ENCODE measurements around the gene CMIP. TPM values are rescaled to one million over a fixed set of nuclear protein-coding genes. Genes with fewer than 3 reads are reported as not detected.

Gene CMIP
- total RNA-seq, 1 experiment from 2014 or later = 48.2 TPM

DNA sequence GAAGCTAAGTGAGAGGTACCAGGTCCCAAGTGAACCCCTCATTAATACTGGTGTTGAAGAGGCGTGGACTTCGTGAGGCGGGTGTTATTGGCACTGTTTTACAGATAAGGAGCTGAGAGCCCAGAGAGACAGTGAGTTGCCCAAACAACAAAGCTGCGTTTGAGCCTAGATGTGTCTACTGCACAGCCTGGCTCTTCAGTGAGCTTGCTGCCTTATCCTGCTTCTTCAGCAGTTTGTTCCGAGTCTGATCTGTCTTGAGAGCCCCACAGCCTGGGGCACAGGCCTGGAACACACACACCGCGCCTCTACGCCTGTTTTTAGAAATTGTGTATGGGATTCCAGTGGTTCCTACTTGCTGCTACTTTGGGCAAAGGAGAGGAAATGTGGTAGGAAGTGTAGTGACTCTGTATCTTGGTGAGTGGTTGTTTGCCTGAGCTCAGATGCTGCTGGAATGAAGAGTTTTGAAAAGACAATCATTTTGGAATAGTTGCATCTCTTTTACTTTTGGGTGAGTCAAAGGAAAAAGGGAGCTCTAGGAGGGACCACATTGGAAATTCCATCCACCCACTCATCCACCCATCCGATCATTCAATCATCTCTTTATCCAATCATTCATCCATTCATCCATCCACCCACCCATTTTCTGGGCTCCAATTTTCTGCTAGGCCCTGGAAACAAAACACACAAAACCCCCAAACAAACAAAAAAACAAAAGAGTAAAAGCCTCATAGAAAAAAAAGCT is 312.2 kb downstream of the CMIP start:
- Mint-ChIP-seq H3K27ac (0 out of 7 replicates have a peak overlapping the region, but pooled peaks of 1 of the 3 experiments have one; percentile 19), H3K36me3 (ENCODE audit: insufficient read depth in 1 of 3, low read depth in 3 of 3) (no peaks in the 10 kb centered on the region)

More for the DNA sequence above, 312.2 kb downstream of the CMIP start:
- TF ChIP-seq, protein P1, sequence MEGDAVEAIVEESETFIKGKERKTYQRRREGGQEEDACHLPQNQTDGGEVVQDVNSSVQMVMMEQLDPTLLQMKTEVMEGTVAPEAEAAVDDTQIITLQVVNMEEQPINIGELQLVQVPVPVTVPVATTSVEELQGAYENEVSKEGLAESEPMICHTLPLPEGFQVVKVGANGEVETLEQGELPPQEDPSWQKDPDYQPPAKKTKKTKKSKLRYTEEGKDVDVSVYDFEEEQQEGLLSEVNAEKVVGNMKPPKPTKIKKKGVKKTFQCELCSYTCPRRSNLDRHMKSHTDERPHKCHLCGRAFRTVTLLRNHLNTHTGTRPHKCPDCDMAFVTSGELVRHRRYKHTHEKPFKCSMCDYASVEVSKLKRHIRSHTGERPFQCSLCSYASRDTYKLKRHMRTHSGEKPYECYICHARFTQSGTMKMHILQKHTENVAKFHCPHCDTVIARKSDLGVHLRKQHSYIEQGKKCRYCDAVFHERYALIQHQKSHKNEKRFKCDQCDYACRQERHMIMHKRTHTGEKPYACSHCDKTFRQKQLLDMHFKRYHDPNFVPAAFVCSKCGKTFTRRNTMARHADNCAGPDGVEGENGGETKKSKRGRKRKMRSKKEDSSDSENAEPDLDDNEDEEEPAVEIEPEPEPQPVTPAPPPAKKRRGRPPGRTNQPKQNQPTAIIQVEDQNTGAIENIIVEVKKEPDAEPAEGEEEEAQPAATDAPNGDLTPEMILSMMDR (conservative IDR thresholded peaks at IDR 0.05) = no peak
- Histone ChIP-seq H4K5ac (ENCODE audit: insufficient read length, low read depth, low read length) (no peak overlapping the region), H3K18ac (ENCODE audit: insufficient read length, low read depth, low read length) (no peak overlapping the region), H4K20me1 (ENCODE audit: control insufficient read depth, insufficient read depth, insufficient read length) (peaks cover 5% of the 10 kb centered on the region), H2BK120ac (ENCODE audit: low read depth, low read length, poor library complexity, severe bottlenecking) (no peak overlapping the region), H3K56ac (ENCODE audit: insufficient read length, low read depth, low read length) (no peak overlapping the region), H2BK15ac (ENCODE audit: low read depth, low read length) (no peak overlapping the region), H3K79me2 (ENCODE audit: insufficient read depth, low read length) (peaks cover 3% of the 10 kb centered on the region; the same call in 1 of the 2 replicates), H3K79me1 (ENCODE audit: insufficient read depth, low read depth, low read length, poor library complexity, severe bottlenecking) (no peaks in the 10 kb centered on the region), H3K4me2 (ENCODE audit: insufficient read depth, insufficient read length, low read length) (no peak overlapping the region), H3K9ac (ENCODE audit: extremely low read depth, insufficient read length, low read length) (no peak overlapping the region), H3K27ac (ENCODE audit: insufficient read length, low read depth, low read length) (no peak overlapping the region), H4K91ac (ENCODE audit: insufficient read length, low read depth, low read length) (no peak overlapping the region), H3K23me2 (ENCODE audit: insufficient read length, low read depth, low read length, poor library complexity, severe bottlenecking) (no peaks in the 10 kb centered on the region), H3K4ac (ENCODE audit: low read depth, low read length) (no peak overlapping the region), H3T11ph (ENCODE audit: low read length) (no peak overlapping the region), H3K27me3 (ENCODE audit: insufficient read depth, low read length) (no peaks in the 10 kb centered on the region), H3K14ac (ENCODE audit: insufficient read depth, low read length) (no peak overlapping the region), H2BK20ac (ENCODE audit: low read depth, low read length, poor library complexity, severe bottlenecking) (no peak overlapping the region), H3K23ac (ENCODE audit: insufficient read length, low read depth, low read length) (no peak overlapping the region), H2AFZ (ENCODE audit: low read length) (no peak overlapping the region), H3K4me1 (ENCODE audit: insufficient read depth, low read length) (no peaks in the 10 kb centered on the region), H4K8ac (replicated peaks; ENCODE audit: insufficient read length, low read depth, low read length) (no peak overlapping the region), H3K9me3 (ENCODE audit: control insufficient read depth, low read depth, low read length) (no peaks in the 10 kb centered on the region), H2AK5ac (ENCODE audit: insufficient read length, low read length) (no peak overlapping the region), H2BK12ac (ENCODE audit: insufficient read length, low read depth, low read length) (no peak overlapping the region), H2BK5ac (ENCODE audit: insufficient read length, low read length) (no peak overlapping the region)
- WGBS (ENCODE audit: extremely low coverage, insufficient read length, low lambda C conversion rate) = no CpG with 5 or more reads among the region's 9 CpGs
- DNase-seq = no peak
- Mint-ChIP-seq H3K27me3 (ENCODE audit: low read depth) (no peaks in the 10 kb centered on the region; the same call in 1 of the 2 replicates), H3K9me3 (no peaks in the 10 kb centered on the region), H3K4me1 (no peaks in the 10 kb centered on the region), H3K4me3 (no peak overlapping the region)

All from H9 (cell line).